Heart left ventricle (tissue), 13 donors: ENCODE measurements around the gene MPZL1.

Experiments
- POLR2A ChIP-seq, 2 donors: fragments of 450-650 bp; IDR thresholded peaks; one replicate each; pipeline ENCODE4 v1.6.1; 2017; ENCODE audit warnings: antibody characterized with exemption in 2 of 2, mild to moderate bottlenecking in 2 of 2, moderate library complexity in 2 of 2
- TF ChIP-seq, protein P1 (sequence below), 12 donors: fragments of 200-600 bp; sonication (generic) in 4 of 12; IDR thresholded peaks; one replicate each; pipeline versions ENCODE4 v1.5.0 to v1.8.0; 2018 to 2022; ENCODE audit warnings: antibody characterized with exemption in 12 of 12, mild to moderate bottlenecking in 5 of 12
- donor health status: ischemic (EF 13 %, LVEDD 7.1; RV severe dilation, severe dysfunction).
- donor health status: DM: no; HTN: yes; CAD: no.
- donor health status: DM: no; HTN: no; CAD: no.
- donor health status: ischemic (EF 25% LVEDD 6.9; RV normal size, moderate dysfunction).
- donor health status: ischemic (EF 25% LVEDD 5.7; RV mildly dilated, moderate dysfunction).
- donor health status: ischemic (EF 35%, LVEDD 5.7; RV mildly dilated, moderate dysfunction).
- donor health status: nonischemic (EF 11% LVEDD 7.7; RV severe dilation, severe dysfunction).
- donor health status: DM: yes; HTN: yes; CAD: no.
- donor health status: PGD.
- donor health status: ischemic (EF 29% LVEDD 5.4; RV normal size, mild dysfunction).
- donor health status: nonischemic (EF 23%, LVEDD 6.1; RV moderate dilation, normal function).

- TF ChIP-seq, protein P1, sequence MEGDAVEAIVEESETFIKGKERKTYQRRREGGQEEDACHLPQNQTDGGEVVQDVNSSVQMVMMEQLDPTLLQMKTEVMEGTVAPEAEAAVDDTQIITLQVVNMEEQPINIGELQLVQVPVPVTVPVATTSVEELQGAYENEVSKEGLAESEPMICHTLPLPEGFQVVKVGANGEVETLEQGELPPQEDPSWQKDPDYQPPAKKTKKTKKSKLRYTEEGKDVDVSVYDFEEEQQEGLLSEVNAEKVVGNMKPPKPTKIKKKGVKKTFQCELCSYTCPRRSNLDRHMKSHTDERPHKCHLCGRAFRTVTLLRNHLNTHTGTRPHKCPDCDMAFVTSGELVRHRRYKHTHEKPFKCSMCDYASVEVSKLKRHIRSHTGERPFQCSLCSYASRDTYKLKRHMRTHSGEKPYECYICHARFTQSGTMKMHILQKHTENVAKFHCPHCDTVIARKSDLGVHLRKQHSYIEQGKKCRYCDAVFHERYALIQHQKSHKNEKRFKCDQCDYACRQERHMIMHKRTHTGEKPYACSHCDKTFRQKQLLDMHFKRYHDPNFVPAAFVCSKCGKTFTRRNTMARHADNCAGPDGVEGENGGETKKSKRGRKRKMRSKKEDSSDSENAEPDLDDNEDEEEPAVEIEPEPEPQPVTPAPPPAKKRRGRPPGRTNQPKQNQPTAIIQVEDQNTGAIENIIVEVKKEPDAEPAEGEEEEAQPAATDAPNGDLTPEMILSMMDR (IDR thresholded peaks at IDR 0.05) = no peak
- no peak for TF ChIP-seq POLR2A (IDR thresholded peaks at IDR 0.05)
Observed at GRCh38 chr1:167821969-167822685, 100.3 kb downstream of the MPZL1 start.
